Osteocyte (in vitro differentiated cells): ENCODE measurements around the gene KCTD1. TPM values are rescaled to one million over a fixed set of nuclear protein-coding genes. Genes with fewer than 3 reads are reported as not detected.

Experiments
- DNase-seq: peaks from one replicate; pipeline ENCODE4 v3.0.0; 2021; ENCODE audit warnings: mixed read lengths; ENCODE audit not compliant: unreplicated experiment; ENCODE audit errors: extremely low spot score
- H3K27ac Mint-ChIP-seq: one replicate; pipeline ENCODE4 v1.8.0; 2021; ENCODE audit warnings: mild to moderate bottlenecking, mixed read lengths; ENCODE audit not compliant: unreplicated experiment
- H3K27me3 Mint-ChIP-seq: one replicate; pipeline ENCODE4 v1.8.0; 2021; ENCODE audit warnings: mixed read lengths; ENCODE audit not compliant: unreplicated experiment
- H3K36me3 Mint-ChIP-seq: one replicate; pipeline ENCODE4 v1.8.0; 2021; ENCODE audit warnings: mixed read lengths; ENCODE audit not compliant: unreplicated experiment
- H3K4me1 Mint-ChIP-seq: one replicate; pipeline ENCODE4 v1.8.0; 2021; ENCODE audit warnings: mixed read lengths; ENCODE audit not compliant: unreplicated experiment
- H3K4me3 Mint-ChIP-seq: one replicate; pipeline ENCODE4 v1.8.0; 2021; ENCODE audit warnings: mild to moderate bottlenecking, moderate library complexity, mixed read lengths; ENCODE audit not compliant: unreplicated experiment
- H3K9me3 Mint-ChIP-seq: one replicate; pipeline ENCODE4 v1.8.0; 2021; ENCODE audit warnings: mixed read lengths; ENCODE audit not compliant: unreplicated experiment
- total RNA-seq: library from RNA; stranded (reverse); gene quantifications from 2 replicates; pipeline ENCODE4 v1.2.1, GENCODE V29; 2021
- TF ChIP-seq, protein P1 (sequence below): fragments of 200-600 bp; sonication (generic); IDR thresholded peaks from 2 replicates; pipeline ENCODE4 v1.5.0; 2021; ENCODE audit warnings: antibody characterized with exemption, mild to moderate bottlenecking, moderate library complexity

KCTD1 gene
- total RNA-seq, 1 donor from 2014 or later: 25.7 TPM

DNA sequence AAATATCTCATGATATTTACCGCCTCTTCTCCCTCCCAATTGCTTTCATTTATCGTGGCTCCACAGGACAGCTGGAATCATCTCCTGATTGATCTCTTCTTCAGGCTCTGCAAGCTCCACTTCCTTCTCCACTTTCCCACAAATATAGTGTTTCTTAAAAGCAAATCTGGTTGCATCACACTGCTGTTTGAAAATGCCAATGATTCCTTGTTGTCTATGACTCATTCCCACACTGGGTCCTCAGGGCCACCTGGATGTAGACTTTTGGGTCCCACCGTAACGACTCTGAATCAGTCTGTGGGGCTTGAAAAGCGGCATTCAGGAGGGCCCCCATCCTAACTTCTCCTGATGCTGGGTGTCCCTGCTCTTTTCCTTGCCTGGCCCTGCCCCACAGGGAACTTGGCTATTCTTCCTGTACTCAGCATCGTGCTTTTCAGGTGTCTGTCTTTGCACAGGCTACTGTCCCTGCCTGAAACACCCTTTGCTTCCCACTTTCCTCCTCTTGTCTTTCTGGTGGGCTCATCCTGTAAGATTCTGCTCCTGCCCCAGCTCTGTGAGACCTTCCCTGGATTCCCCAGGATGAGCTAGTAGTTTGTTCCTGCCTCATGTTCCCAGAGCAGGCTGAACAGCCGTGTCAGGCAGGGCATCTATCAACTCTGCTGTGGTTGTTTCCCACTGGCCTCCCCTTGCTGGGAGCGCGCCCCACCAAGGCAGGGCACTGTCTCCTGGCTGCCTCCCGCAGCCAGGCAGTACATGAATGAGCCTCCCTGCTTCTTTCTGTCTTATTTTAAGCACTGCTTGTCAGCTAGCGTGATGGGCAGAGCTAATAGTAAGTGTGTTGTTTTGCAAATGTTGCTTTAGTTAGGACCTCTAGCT lies 111.9 kb downstream of the KCTD1 start:
- Mint-ChIP-seq H3K4me3 (no peak overlapping the region), H3K27me3 (peaks cover 16% of the 10 kb centered on the region), H3K9me3 (no peaks in the 10 kb centered on the region), H3K27ac (no peak overlapping the region), H3K4me1 (peaks cover 14% of the 10 kb centered on the region), H3K36me3 (no peaks in the 10 kb centered on the region)
- DNase-seq: peak; percentile 63
- TF ChIP-seq, protein P1, sequence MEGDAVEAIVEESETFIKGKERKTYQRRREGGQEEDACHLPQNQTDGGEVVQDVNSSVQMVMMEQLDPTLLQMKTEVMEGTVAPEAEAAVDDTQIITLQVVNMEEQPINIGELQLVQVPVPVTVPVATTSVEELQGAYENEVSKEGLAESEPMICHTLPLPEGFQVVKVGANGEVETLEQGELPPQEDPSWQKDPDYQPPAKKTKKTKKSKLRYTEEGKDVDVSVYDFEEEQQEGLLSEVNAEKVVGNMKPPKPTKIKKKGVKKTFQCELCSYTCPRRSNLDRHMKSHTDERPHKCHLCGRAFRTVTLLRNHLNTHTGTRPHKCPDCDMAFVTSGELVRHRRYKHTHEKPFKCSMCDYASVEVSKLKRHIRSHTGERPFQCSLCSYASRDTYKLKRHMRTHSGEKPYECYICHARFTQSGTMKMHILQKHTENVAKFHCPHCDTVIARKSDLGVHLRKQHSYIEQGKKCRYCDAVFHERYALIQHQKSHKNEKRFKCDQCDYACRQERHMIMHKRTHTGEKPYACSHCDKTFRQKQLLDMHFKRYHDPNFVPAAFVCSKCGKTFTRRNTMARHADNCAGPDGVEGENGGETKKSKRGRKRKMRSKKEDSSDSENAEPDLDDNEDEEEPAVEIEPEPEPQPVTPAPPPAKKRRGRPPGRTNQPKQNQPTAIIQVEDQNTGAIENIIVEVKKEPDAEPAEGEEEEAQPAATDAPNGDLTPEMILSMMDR: no peak

DNA sequence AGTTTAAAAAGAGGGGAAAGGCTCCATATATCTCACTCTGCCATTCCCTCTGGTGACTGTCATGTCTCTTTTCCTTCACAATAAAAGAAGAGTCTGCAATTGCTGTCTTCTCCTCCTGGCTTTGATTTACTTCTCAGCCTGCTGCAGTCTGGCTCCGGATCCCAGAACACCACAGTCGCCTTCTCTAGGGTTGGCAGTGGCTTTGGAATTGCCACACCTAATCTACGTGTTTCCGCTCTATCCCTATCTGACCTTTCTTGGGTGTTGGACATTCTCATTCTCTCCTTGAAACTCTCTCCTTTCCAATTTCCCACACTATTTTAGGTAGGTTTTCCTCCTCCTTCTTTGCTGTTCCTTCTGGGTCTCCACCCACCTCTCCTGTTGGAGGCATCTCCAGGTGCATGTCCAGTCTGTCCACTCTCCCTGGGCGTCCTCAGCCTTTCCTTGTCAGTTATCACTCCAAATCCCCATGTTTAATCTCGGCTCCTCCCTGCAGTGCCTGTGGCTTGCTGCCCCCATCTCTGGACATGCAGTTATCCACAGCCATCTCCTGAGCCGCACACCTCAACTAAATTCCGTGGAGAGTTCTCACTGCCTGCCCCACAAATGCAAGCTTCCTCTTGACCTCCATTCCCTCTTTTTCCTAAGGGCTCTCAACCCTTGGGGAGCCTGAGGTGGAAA lies 112.8 kb downstream of the KCTD1 start:
- Mint-ChIP-seq H3K4me3 (no peak overlapping the region), H3K27ac (no peak overlapping the region), H3K4me1 (peaks cover 14% of the 10 kb centered on the region), H3K9me3 (no peaks in the 10 kb centered on the region), H3K36me3 (no peaks in the 10 kb centered on the region), H3K27me3 (peaks cover 11% of the 10 kb centered on the region)
- peak; percentile 53 for DNase-seq
- TF ChIP-seq, protein P1: no peak

DNA sequence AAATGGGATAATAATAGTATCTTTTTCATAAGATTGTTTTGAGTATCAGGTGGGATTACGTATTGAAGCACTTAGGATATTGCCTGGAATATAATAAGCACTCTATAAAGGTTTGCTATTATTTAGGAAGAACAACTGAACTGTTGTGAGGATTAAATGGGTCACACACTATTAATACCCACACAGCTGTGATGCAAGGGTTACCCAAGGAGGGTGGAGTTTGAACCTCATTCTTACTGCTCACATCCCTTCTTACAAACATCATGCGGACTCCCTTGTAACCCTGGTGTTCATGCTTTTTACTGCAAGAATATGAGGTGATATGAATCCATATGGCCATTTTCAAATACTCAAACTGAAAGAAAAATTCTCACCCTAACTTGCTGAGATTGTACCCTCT lies 113.5 kb downstream of the KCTD1 start:
- Mint-ChIP-seq H3K27ac (no peak overlapping the region), H3K4me1 (peaks cover 14% of the 10 kb centered on the region), H3K9me3 (no peaks in the 10 kb centered on the region), H3K27me3 (peaks cover 7% of the 10 kb centered on the region), H3K36me3 (no peaks in the 10 kb centered on the region), H3K4me3 (no peak overlapping the region)
- DNase-seq: no peak
- TF ChIP-seq, protein P1: no peak

DNA sequence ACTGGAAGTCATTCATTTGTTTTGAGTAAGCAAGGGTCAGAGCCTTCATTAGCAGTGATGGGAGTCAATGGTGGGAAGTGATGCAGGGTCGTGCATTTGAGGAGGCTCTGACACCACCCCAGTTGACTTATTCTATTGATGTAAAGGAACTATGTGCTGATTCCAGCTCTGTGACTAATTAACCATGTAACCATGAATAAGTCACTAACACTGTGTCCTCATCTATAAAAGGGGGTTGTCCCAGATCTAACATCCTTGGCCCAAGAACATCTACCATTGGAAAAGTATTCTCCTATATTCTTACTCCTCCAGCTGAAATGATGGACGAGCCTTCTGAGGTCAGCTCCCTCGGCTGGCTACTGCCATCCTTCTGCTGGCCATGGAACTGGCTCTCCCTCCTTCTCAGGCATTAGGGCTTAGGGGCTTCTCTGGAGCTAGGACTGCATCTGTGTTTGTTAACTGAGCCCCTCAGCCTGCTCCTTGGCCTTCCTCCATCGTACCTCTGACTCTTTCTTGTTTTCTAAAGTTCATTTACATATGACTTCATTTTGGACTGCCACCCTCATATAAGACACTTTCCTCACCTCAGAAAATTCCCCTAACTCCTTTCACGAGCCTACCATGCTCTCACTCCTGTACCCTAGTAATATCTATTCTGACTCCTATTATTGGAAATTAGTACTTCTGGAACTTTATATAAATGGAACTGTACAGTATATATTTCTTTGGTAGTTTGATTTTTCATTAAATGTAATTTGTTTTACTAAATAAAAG lies 115.5 kb downstream of the KCTD1 start:
- Mint-ChIP-seq H3K9me3 (no peaks in the 10 kb centered on the region), H3K4me3 (no peak overlapping the region), H3K36me3 (no peaks in the 10 kb centered on the region), H3K4me1 (peaks cover 20% of the 10 kb centered on the region), H3K27ac (no peak overlapping the region), H3K27me3 (no peaks in the 10 kb centered on the region)
- DNase-seq: no peak
- TF ChIP-seq, protein P1: no peak
